SK-N-SH (cell line): ENCODE measurements around the gene ZDHHC14. TPM values are rescaled to one million over a fixed set of nuclear protein-coding genes. Genes with fewer than 3 reads are reported as not detected.

ENCODE experiments used
- CTCF ChIA-PET: fragments of 300-600, 350-600 bp; formaldehyde crosslinking; extraction: SDS; loops from one replicate; lab custom pipeline; 2021; lab: Yijun Ruan, JAX
- POLR2A ChIA-PET: fragments of 350-600 bp; sonication (Branson Sonifier 250); formaldehyde crosslinking; extraction: SDS; loops from one replicate; lab custom pipeline; 2020; ENCODE audit warnings: antibody characterized with exemption, inconsistent platforms; lab: Yijun Ruan, JAX
- DNase-seq: peaks from one replicate; pipeline ENCODE4 v3.0.0; 2012
- H2AFZ ChIP-seq: fragments of 200-600 bp; sonication (generic); 2 replicates; pipeline ENCODE4 v1.8.1; 2016; ENCODE audit warnings: antibody characterized with exemption, mild to moderate bottlenecking, low read depth
- H3F3A ChIP-seq: fragments of 200-600 bp; sonication (generic); replicated peaks from 2 replicates; pipeline ENCODE3; 2016; ENCODE audit warnings: antibody characterized with exemption, mild to moderate bottlenecking; ENCODE audit not compliant: insufficient read depth
- H3K27ac ChIP-seq, 2 experiments: fragments of 200-500 bp in 1 of 2; fragments of 200-600 bp in 1 of 2; sonication (Bioruptor generic) in 1 of 2; sonication (generic), shearing (Covaris generic) in 1 of 2; 2 replicates each; pipeline versions ENCODE4 v1.5.1 to v1.6.1; 2014 to 2016; ENCODE audit warnings: low read depth in 2 of 2, inconsistent platforms in 1 of 2, low read length in 1 of 2, mild to moderate bottlenecking in 1 of 2, mixed read lengths in 1 of 2
- H3K27me3 ChIP-seq: fragments of 200-600 bp; sonication (generic), shearing (Covaris generic); 2 replicates; pipeline ENCODE4 v1.6.1; 2016; ENCODE audit warnings: mixed run types; ENCODE audit not compliant: insufficient read depth
- H3K36me3 ChIP-seq, 2 experiments: fragments of 200-500 bp in 1 of 2; fragments of 200-600 bp in 1 of 2; sonication (Bioruptor generic) in 1 of 2; sonication (generic) in 1 of 2; replicated peaks in 1 of 2; 2 replicates each; pipeline versions ENCODE3 to v1.5.1; 2014 to 2016; ENCODE audit warnings: low read length in 1 of 2, mild to moderate bottlenecking in 1 of 2; ENCODE audit not compliant: insufficient read depth in 2 of 2, control insufficient read depth in 1 of 2
- H3K4me1 ChIP-seq, 2 experiments: fragments of 200-500 bp in 1 of 2; fragments of 200-600 bp in 1 of 2; sonication (Bioruptor generic) in 1 of 2; sonication (generic), shearing (Covaris generic) in 1 of 2; 2 replicates each; pipeline versions ENCODE4 v1.5.1 to v1.6.1; 2014 to 2016; ENCODE audit warnings: low read depth in 1 of 2, low read length in 1 of 2, mixed run types in 1 of 2; ENCODE audit not compliant: insufficient read depth in 2 of 2, control insufficient read depth in 1 of 2
- H3K4me2 ChIP-seq: fragments of 200-600 bp; sonication (generic), shearing (Covaris generic); 2 replicates; pipeline ENCODE4 v1.6.1; 2017; ENCODE audit warnings: mixed run types
- H3K4me3 ChIP-seq, 2 experiments: fragments of 200-500 bp in 1 of 2; fragments of 200-600 bp in 1 of 2; sonication (Bioruptor generic) in 1 of 2; sonication (generic), shearing (Covaris generic) in 1 of 2; 2 replicates each; pipeline versions ENCODE4 v1.5.1 to v1.8.1; 2014 to 2016; ENCODE audit warnings: low read depth in 2 of 2, inconsistent platforms in 1 of 2, low read length in 1 of 2, mild to moderate bottlenecking in 1 of 2, mixed read lengths in 1 of 2, moderate library complexity in 1 of 2
- H3K79me2 ChIP-seq: fragments of 200-600 bp; sonication (generic); 2 replicates; pipeline ENCODE4 v1.8.1; 2017; ENCODE audit warnings: mild to moderate bottlenecking; ENCODE audit not compliant: insufficient read depth
- H3K9ac ChIP-seq: fragments of 200-600 bp; sonication (generic); 2 replicates; pipeline ENCODE4 v1.6.1; 2017; ENCODE audit warnings: mixed run types
- H3K9me2 ChIP-seq: fragments of 200-600 bp; sonication (generic); 2 replicates; pipeline ENCODE4 v1.6.1; 2017; ENCODE audit warnings: mixed run types
- H3K9me3 ChIP-seq: fragments of 200-600 bp; sonication (generic); 2 replicates; pipeline ENCODE4 v1.6.1; 2017; ENCODE audit warnings: mixed run types, mild to moderate bottlenecking, moderate library complexity
- H4K20me1 ChIP-seq: fragments of 200-600 bp; sonication (generic); 2 replicates; pipeline ENCODE4 v1.6.1; 2017; ENCODE audit warnings: mild to moderate bottlenecking, mixed run types; ENCODE audit not compliant: insufficient read depth
- ELF1 ChIP-seq: IDR thresholded peaks from 2 replicates; pipeline ENCODE4 v1.4.0; 2012
- GABPA ChIP-seq: IDR thresholded peaks from 2 replicates; pipeline ENCODE4 v1.4.0; 2012; ENCODE audit warnings: low read depth, mild to moderate bottlenecking
- GATA2 ChIP-seq: sonication (generic); formaldehyde crosslinking; IDR thresholded peaks from 2 replicates; pipeline ENCODE4 v1.5.0; 2020; ENCODE audit warnings: mild to moderate bottlenecking, missing genetic modification reagents
- MAX ChIP-seq: IDR thresholded peaks from 2 replicates; pipeline ENCODE4 v1.4.0; 2012; ENCODE audit warnings: low read depth
- MXI1 ChIP-seq: IDR thresholded peaks from 2 replicates; pipeline ENCODE4 v1.6.1; 2012; ENCODE audit warnings: mild to moderate bottlenecking, low read depth, low read length, improper control_type of control experiment
- NFIC ChIP-seq: IDR thresholded peaks from 2 replicates; pipeline ENCODE4 v1.4.0; 2012; ENCODE audit warnings: borderline replicate concordance
- NRF1 ChIP-seq: IDR thresholded peaks from 2 replicates; pipeline ENCODE4 v1.6.1; 2012; ENCODE audit warnings: low read depth, mild to moderate bottlenecking, low read length
- PBX3 ChIP-seq: IDR thresholded peaks from 2 replicates; pipeline ENCODE4; 2012
- POLR2AphosphoS5 ChIP-seq: IDR thresholded peaks from 2 replicates; pipeline ENCODE4 v1.6.1; 2012; ENCODE audit warnings: low read depth, low read length
- RAD21 ChIP-seq: IDR thresholded peaks from 2 replicates; pipeline ENCODE4 v1.6.1; 2012; ENCODE audit warnings: mild to moderate bottlenecking, low read length
- RCOR1 ChIP-seq: fragments of 150-350 bp; IDR thresholded peaks from 2 replicates; pipeline ENCODE4 v1.6.1; 2017; ENCODE audit warnings: antibody characterized with exemption, low read length
- RFX5 ChIP-seq: IDR thresholded peaks from 2 replicates; pipeline ENCODE4 v1.6.1; 2012; ENCODE audit warnings: mild to moderate bottlenecking, improper control_type of control experiment, low read length
- SMC3 ChIP-seq: IDR thresholded peaks from 2 replicates; pipeline ENCODE4 v1.6.1; 2012; ENCODE audit warnings: low read depth, low read length, improper control_type of control experiment
- YY1 ChIP-seq: IDR thresholded peaks from 2 replicates; pipeline ENCODE4 v1.4.0; 2012; ENCODE audit warnings: low read depth, mild to moderate bottlenecking
- WGBS: methylation state at CpG from one replicate; pipeline ENCODE4 v1.1.6; 2017; ENCODE audit warnings: low lambda C conversion rate; 5-methylcytosine and 5-hydroxymethylcytosine counted together
- polyA plus RNA-seq, 3 experiments: library from polyadenylated mRNA; depleted of rRNA; stranded (reverse); fragments of >200 nt; gene quantifications; 2 replicates each; pipeline ENCODE4 v1.2.3, GENCODE V29; 2012
- TF ChIP-seq, protein P1 (sequence below): fragments of 150-350 bp; IDR thresholded peaks from 2 replicates; pipeline ENCODE4 v1.6.1; 2016; ENCODE audit warnings: mild to moderate bottlenecking, low read depth, low read length
- TF ChIP-seq, protein P2 (sequence below): fragments of 200-600 bp; sonication (generic); IDR thresholded peaks from 2 replicates; pipeline ENCODE4 v1.6.1; 2017; ENCODE audit warnings: antibody characterized with exemption, mild to moderate bottlenecking, moderate library complexity

Gene ZDHHC14
- polyA plus RNA-seq, 1 of the 3 experiments (the other 2 are of a cell fraction) = 5.4 TPM

GRCh38 chr6:157476797-157477196 is 95.8 kb downstream of the ZDHHC14 start:
- POLR2A ChIA-PET = no interaction called here
- Histone ChIP-seq H3K4me3 (no peak overlapping the region), H3K4me1 (peaks cover 0 to 2% of the 10 kb centered on the region in 2 experiments; a peak in 1 of 4 replicates), H3K79me2 (no peaks in the 10 kb centered on the region), H3K27ac (no peak overlapping the region), H3F3A (no peaks in the 10 kb centered on the region), H4K20me1 (no peaks in the 10 kb centered on the region), H3K9me2 (0 out of 2 replicates have a peak, but pooled peaks cover 4% of the 10 kb centered on the region), H3K9me3 (no peaks in the 10 kb centered on the region; the same call in 1 of the 2 replicates), H3K36me3 (no peaks in the 10 kb centered on the region), H3K9ac (no peak overlapping the region), H3K4me2 (no peak overlapping the region), H2AFZ (no peak overlapping the region), H3K27me3 (no peaks in the 10 kb centered on the region)
- CTCF ChIA-PET = no interaction called here
- WGBS = 98% methylated on average over 3 of the region's 3 CpGs
- TF ChIP-seq, protein P1, sequence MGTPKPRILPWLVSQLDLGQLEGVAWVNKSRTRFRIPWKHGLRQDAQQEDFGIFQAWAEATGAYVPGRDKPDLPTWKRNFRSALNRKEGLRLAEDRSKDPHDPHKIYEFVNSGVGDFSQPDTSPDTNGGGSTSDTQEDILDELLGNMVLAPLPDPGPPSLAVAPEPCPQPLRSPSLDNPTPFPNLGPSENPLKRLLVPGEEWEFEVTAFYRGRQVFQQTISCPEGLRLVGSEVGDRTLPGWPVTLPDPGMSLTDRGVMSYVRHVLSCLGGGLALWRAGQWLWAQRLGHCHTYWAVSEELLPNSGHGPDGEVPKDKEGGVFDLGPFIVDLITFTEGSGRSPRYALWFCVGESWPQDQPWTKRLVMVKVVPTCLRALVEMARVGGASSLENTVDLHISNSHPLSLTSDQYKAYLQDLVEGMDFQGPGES = no peak
- TF ChIP-seq SMC3 (no peak), RCOR1 (no peak), NFIC (no peak)
- no peak for DNase-seq

DNA sequence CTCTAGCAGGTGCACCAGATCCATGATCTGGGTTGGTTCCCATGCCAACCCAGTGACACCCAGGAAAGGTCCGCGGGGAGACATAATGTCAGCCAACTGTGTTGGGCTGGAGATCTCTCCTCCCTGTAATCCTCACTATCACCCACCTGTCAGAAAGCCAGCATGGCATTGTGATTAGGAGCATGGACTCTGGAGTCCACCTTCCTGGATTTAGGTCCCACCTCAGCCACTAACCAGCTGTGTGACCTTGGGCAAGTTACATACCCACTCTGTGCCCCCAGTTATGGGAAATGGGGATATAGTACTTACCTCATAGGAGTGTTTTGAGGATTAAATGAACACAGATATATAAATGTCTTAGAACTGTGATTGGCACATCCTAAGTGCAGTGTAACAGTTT is 97.9 kb downstream of the ZDHHC14 start:
- ChIA-PET CTCF (no interaction called here), POLR2A (no interaction called here)
- no peak for DNase-seq
- no peak overlapping the region for H3K27ac ChIP-seq
- no peaks in the 10 kb centered on the region for H3K79me2 ChIP-seq
- H2AFZ ChIP-seq = no peak overlapping the region
- H3K27me3 ChIP-seq = no peaks in the 10 kb centered on the region
- no peak overlapping the region for H3K4me3 ChIP-seq
- H3K9me3 ChIP-seq = no peaks in the 10 kb centered on the region; the same call in 1 of the 2 replicates
- no peaks in the 10 kb centered on the region for H3F3A ChIP-seq
- H3K36me3 ChIP-seq = no peaks in the 10 kb centered on the region
- 0 out of 2 replicates have a peak, but pooled peaks cover 4% of the 10 kb centered on the region for H3K9me2 ChIP-seq
- WGBS = 100% methylated on average over 2 of the region's 2 CpGs
- no peak overlapping the region for H3K4me2 ChIP-seq
- TF ChIP-seq RFX5 (no peak), ELF1 (no peak), NRF1 (no peak)
- no peaks in the 10 kb centered on the region for H4K20me1 ChIP-seq
- H3K4me1 ChIP-seq = no peaks in the 10 kb centered on the region
- no peak overlapping the region for H3K9ac ChIP-seq

DNA sequence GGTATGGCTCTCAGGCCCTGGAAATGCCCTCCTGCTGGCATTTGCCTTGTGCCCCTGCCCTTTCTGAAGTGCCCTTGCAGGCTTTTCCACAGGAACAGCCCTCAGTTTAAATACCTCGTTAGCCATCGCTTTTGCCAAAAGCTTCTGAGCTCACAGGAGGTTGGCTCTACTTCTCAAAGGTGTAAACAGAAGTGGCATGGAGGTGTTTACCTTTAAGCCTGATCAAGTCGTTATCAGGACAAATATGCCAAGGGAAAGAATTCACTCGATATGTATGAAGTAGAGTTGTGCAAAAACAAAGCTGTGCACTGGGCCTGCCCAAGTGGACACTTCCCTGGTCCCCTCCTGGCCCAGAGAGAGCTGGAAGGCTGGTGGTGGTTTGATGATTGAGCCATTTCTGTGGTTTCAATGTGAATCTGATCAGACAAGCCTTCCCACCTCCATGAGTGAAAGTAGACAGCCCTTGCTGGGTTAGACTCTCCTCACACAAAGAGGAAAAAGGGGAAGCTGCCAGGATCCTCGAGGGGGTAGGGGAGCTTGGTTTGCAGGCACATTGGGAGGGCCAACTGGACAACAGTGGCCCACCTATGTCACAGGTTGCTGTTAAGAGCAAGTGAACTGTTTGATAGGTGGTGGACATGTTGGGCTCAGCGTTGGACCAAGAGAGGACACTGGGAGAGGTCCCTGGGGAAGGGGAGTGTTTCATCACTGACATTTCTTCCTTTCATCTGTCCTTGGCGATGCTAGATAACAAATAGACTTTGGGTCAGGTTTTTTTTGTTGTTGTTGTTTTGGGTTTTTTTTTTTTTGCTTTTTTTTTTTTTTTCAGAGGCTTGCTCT is 98.7 kb downstream of the ZDHHC14 start:
- WGBS = 86% methylated on average over 7 of the region's 7 CpGs
- no peaks in the 10 kb centered on the region; the same call in 1 of the 2 replicates for H3K9me3 ChIP-seq
- ChIA-PET POLR2A (no interaction called here), CTCF (interaction anchor here (1.0 kb wide), 1 partner anchor 12 kb away, joined by 3 read pairs; no protein-coding TSS in a partner anchor)
- H4K20me1 ChIP-seq = no peaks in the 10 kb centered on the region
- no peaks in the 10 kb centered on the region for H3K36me3 ChIP-seq
- no peak overlapping the region for H2AFZ ChIP-seq
- no peak for DNase-seq
- H3K9me2 ChIP-seq = 0 out of 2 replicates have a peak, but pooled peaks cover 4% of the 10 kb centered on the region
- no peaks in the 10 kb centered on the region for H3F3A ChIP-seq
- H3K4me1 ChIP-seq = no peaks in the 10 kb centered on the region
- no peaks in the 10 kb centered on the region for H3K27me3 ChIP-seq
- H3K4me2 ChIP-seq = no peak overlapping the region
- no peak overlapping the region for H3K27ac ChIP-seq
- no peaks in the 10 kb centered on the region for H3K79me2 ChIP-seq
- H3K4me3 ChIP-seq = no peak overlapping the region
- H3K9ac ChIP-seq = no peak overlapping the region
- no peak for TF ChIP-seq MXI1
- TF ChIP-seq POLR2AphosphoS5 = no peak
- no peak for TF ChIP-seq GABPA
- TF ChIP-seq GATA2 = no peak
- TF ChIP-seq MAX = no peak
- TF ChIP-seq, protein P2, sequence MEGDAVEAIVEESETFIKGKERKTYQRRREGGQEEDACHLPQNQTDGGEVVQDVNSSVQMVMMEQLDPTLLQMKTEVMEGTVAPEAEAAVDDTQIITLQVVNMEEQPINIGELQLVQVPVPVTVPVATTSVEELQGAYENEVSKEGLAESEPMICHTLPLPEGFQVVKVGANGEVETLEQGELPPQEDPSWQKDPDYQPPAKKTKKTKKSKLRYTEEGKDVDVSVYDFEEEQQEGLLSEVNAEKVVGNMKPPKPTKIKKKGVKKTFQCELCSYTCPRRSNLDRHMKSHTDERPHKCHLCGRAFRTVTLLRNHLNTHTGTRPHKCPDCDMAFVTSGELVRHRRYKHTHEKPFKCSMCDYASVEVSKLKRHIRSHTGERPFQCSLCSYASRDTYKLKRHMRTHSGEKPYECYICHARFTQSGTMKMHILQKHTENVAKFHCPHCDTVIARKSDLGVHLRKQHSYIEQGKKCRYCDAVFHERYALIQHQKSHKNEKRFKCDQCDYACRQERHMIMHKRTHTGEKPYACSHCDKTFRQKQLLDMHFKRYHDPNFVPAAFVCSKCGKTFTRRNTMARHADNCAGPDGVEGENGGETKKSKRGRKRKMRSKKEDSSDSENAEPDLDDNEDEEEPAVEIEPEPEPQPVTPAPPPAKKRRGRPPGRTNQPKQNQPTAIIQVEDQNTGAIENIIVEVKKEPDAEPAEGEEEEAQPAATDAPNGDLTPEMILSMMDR = no peak
- no peak for TF ChIP-seq RAD21
- TF ChIP-seq YY1 = no peak
- no peak for TF ChIP-seq PBX3
- TF ChIP-seq RCOR1 = no peak
- TF ChIP-seq, protein P1 = no peak
